ENCODE results near the gene MEI4.
A peak's percentile ranks its signal among the peaks of the same experiment; 100 is the strongest.

MEI4 gene

DNA sequence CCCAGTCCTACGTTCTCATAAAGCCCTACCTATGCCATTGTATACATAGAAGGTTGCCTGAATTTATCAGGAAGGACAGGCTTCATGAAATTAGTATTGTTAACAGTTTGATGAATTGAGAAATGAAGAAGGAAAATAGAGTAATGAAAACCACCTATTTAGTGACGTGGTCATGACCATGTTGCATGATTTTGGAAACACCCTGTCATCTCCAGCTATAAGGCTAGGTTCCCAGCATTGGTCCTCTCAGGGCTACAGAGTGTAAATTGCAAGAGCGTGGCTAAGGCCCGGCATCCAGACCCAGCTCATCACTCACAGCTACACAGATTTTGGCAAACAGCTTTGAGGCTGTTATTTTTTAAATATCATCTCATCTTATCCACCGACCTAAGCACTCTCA is 203.6 kb downstream of the MEI4 start:
- no peak overlapping the region for H3K4me3 ChIP-seq (replicated peaks in 1 of 2; ENCODE audit: low read depth in 2 of 2, low read length in 2 of 2)
- TF ChIP-seq, protein P1, sequence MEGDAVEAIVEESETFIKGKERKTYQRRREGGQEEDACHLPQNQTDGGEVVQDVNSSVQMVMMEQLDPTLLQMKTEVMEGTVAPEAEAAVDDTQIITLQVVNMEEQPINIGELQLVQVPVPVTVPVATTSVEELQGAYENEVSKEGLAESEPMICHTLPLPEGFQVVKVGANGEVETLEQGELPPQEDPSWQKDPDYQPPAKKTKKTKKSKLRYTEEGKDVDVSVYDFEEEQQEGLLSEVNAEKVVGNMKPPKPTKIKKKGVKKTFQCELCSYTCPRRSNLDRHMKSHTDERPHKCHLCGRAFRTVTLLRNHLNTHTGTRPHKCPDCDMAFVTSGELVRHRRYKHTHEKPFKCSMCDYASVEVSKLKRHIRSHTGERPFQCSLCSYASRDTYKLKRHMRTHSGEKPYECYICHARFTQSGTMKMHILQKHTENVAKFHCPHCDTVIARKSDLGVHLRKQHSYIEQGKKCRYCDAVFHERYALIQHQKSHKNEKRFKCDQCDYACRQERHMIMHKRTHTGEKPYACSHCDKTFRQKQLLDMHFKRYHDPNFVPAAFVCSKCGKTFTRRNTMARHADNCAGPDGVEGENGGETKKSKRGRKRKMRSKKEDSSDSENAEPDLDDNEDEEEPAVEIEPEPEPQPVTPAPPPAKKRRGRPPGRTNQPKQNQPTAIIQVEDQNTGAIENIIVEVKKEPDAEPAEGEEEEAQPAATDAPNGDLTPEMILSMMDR (IDR thresholded peaks at IDR 0.05; ENCODE audit: low read depth, low read length), result no peak
- DNase-seq (ENCODE audit: low read depth in 2 of 2), result no peak

DNA sequence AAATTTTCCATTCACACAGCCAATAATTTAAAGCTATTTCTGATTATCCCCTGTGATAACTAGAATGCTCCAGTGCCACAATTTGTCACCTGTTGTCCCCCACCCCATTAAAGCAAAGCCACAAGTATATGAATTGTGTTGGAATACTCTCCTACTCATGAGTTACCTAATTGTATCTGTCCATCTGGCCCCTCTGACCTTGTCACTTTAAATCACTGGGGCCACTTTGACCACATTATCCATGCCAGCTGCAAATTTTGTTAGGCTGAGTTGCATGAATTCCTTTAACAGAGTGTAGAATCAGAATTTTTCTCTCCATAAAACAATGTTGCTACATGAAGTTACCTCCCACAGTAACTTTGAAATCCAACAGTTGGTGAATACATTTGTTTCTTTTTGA is 204.6 kb downstream of the MEI4 start:
- H3K4me3 ChIP-seq (replicated peaks in 1 of 2; ENCODE audit: low read depth in 2 of 2, low read length in 2 of 2), result no peak overlapping the region
- no peak for DNase-seq (ENCODE audit: low read depth in 2 of 2)
- TF ChIP-seq, protein P1 (IDR thresholded peaks at IDR 0.05; ENCODE audit: low read depth, low read length), result no peak

DNA sequence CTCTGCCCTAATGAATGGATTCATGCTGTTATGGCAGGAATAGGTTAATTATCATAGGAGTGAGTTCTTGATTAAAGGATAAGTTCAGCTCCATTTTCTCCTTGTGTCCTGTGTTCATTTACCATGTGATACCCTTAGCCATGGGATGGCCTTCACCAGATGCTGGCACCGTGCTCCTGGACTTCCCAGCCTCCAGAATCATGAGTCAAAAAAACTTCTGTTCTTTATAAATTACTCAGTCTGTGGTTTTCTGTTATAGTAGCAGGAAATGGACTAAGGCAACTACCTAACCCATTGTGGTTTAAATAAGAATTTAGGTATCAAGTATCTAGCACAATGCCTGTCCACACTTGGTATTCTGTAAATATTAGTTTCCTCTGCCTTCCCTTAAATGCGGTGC is 223.5 kb downstream of the MEI4 start:
- TF ChIP-seq, protein P1 (IDR thresholded peaks at IDR 0.05; ENCODE audit: low read depth, low read length), result no peak
- DNase-seq (ENCODE audit: low read depth in 2 of 2), result peak in 1 of 2 donors; percentile 3

DNA sequence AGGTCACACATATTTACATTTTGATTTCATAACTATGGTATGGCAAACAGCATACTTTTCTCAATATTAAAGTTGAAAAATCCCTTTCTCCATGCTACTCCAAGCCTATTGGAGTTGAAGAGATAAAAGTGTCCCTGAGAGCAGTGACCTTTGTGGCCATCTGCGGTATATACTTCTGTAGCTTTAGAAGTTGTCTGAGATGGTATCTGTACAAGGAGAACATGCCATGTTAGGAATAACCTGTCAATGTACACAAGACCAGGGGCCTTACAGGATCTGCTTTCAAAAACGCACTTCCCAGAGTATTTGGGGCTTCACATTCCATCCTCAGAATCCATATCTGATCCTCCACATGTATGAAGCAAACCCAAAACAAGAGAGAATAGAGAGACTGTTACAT is 226.7 kb downstream of the MEI4 start:
- H3K4me3 ChIP-seq (replicated peaks in 1 of 2; ENCODE audit: low read depth in 2 of 2, low read length in 2 of 2), result no peak overlapping the region
- TF ChIP-seq, protein P1 (IDR thresholded peaks at IDR 0.05; ENCODE audit: low read depth, low read length), result no peak
- DNase-seq (ENCODE audit: low read depth in 2 of 2), result no peak

More for the DNA sequence above, 223.5 kb downstream of the MEI4 start:
- no peak overlapping the region for H3K4me3 ChIP-seq (replicated peaks in 1 of 2; ENCODE audit: low read depth in 2 of 2, low read length in 2 of 2)

DNA sequence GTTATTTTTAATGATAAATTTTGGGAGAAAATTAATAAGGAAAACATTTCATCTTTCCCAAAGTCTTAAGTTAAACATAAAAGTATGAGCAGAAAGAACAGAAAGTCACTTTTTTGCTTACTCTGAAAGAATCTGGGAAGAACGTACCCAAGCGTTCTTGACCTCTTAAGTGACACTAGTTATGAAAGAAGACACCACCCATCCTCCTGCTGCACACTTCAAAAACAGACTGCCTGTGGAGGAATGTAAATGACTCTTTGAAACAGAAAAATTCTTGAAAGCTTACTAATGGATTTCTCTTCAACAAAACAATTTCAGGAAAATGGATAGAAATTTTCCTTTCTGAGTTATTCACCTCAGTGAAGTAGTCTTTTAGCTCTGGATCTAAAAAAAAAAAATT is 227.7 kb downstream of the MEI4 start:
- H3K4me3 ChIP-seq (replicated peaks in 1 of 2; ENCODE audit: low read depth in 2 of 2, low read length in 2 of 2), result no peak overlapping the region
- TF ChIP-seq, protein P1 (IDR thresholded peaks at IDR 0.05; ENCODE audit: low read depth, low read length), result no peak
- DNase-seq (ENCODE audit: low read depth in 2 of 2), result peak in 1 of 2 donors; percentile 52

DNA sequence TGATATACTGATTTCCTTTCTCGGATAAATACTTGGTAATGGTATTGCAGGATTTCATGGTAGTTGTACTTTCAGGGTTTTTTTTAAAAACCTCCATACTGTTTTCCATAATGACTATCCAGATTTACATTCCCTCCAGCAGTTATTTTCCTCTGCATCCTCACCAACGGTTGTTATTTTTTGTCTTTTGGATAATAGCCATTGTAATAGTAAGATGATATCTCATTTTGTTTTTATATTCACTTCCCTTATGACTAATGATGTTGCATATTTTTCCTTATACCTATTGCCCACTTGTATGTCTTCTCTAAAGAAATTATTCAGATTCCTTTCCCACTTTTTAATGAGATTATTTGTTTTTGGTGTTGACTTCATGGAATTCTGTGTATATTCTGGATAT is 231.0 kb downstream of the MEI4 start:
- H3K4me3 ChIP-seq (replicated peaks in 1 of 2; ENCODE audit: low read depth in 2 of 2, low read length in 2 of 2), result no peak overlapping the region
- TF ChIP-seq, protein P1 (IDR thresholded peaks at IDR 0.05; ENCODE audit: low read depth, low read length), result no peak
- DNase-seq (ENCODE audit: low read depth in 2 of 2), result peak in 1 of 2 donors; percentile 0

DNA sequence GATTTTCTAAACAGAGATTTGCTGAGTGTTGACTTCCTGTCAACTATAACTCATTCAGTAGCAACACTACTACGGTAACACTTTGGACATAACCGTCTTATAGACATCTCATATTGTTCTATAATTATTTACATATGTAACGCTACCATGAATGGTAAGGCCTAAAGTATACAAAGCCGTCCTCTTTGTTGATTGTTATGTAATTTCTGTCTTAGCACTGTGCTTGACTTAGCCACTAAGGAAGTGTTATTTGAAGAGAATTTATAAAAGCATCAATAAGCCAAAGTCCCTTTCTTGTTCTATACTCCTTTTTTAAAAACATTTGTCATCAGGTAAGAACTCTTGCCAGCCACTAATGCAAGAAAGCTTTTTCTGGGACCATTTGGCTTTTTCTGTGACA is 240.6 kb downstream of the MEI4 start:
- TF ChIP-seq, protein P1 (IDR thresholded peaks at IDR 0.05; ENCODE audit: low read depth, low read length), result no peak
- H3K4me3 ChIP-seq (replicated peaks in 1 of 2; ENCODE audit: low read depth in 2 of 2, low read length in 2 of 2), result no peak overlapping the region
- no peak for DNase-seq (ENCODE audit: low read depth in 2 of 2)
